HEK293T (cell line): Measurements from ENCODE around the gene NCF2.

Experiments
- BHLHE40 ChIP-seq: fragments of 450-650 bp; IDR thresholded peaks from 2 replicates; pipeline ENCODE4 v1.6.1; 2016; ENCODE audit warnings: mild to moderate bottlenecking, moderate library complexity, borderline replicate concordance
- CTBP1 ChIP-seq: fragments of 450-650 bp; IDR thresholded peaks from 2 replicates; pipeline ENCODE4 v1.6.1; 2016; ENCODE audit warnings: borderline replicate concordance
- SUZ12 ChIP-seq: fragments of 450-650 bp; IDR thresholded peaks from 2 replicates; pipeline ENCODE4 v1.6.1; 2016; ENCODE audit warnings: mild to moderate bottlenecking
- TARDBP ChIP-seq: fragments of 450-650 bp; IDR thresholded peaks from 2 replicates; pipeline ENCODE4 v1.6.1; 2016

DNA sequence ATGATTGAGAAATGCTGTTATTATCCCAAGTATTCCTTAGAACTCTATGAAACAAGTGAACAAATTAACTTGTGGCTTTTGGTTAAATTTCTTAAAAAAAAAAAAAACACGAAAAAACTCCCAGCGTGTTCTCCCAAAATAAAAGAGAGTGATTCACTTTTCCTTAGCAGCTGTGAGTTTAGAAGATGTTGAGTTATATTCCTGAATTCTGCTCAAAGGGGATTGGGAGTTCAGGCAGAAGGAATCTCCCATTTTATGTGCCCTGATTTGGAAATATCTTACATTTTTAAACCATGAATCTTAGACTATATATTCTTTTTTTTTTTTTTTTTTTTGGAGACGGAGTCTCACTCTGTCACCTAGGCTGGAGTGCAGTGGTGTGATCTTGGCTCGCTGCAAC is 83.7 kb downstream of the NCF2 start:
- no peak for TF ChIP-seq TARDBP
- TF ChIP-seq CTBP1 = no peak
- TF ChIP-seq BHLHE40 = no peak
- no peak for TF ChIP-seq SUZ12
